BJ (cell line): ENCODE results near the gene WIPF2. TPM values are rescaled to one million over a fixed set of nuclear protein-coding genes. Genes with fewer than 3 reads are reported as not detected.

Source experiments
- CTCF ChIA-PET: fragments of 350-600 bp; formaldehyde crosslinking; extraction: SDS; loops from one replicate; lab custom pipeline; 2021; ENCODE audit warnings: antibody characterized with exemption, inconsistent platforms; lab: Yijun Ruan, JAX
- POLR2A ChIA-PET: fragments of 300-600 bp; sonication (Branson Sonifier 250); formaldehyde crosslinking; extraction: SDS; loops from one replicate; lab custom pipeline; 2021; ENCODE audit warnings: antibody characterized with exemption; lab: Charles Lee
- DNase-seq: peaks from one replicate; pipeline ENCODE4 v3.0.0-alpha.2; 2011; ENCODE audit warnings: low read depth
- H3K27me3 ChIP-seq: 2 replicates; pipeline ENCODE4 v1.6.0; 2011; ENCODE audit warnings: low read length; ENCODE audit not compliant: control insufficient read depth, insufficient read depth
- H3K36me3 ChIP-seq: 2 replicates; pipeline ENCODE4 v1.5.1; 2011; ENCODE audit warnings: low read length; ENCODE audit not compliant: control insufficient read depth, insufficient read depth
- H3K4me3 ChIP-seq: 2 replicates; pipeline ENCODE4 v1.5.1; 2011; ENCODE audit warnings: low read depth, mild to moderate bottlenecking, control low read depth, low read length
- polyA plus RNA-seq: library from polyadenylated mRNA; depleted of rRNA; stranded (reverse); fragments of >200 nt; gene quantifications from 2 replicates; pipeline ENCODE4 v1.2.3, GENCODE V29; 2011
- TF ChIP-seq, protein P1 (sequence below): IDR thresholded peaks from 2 replicates; pipeline ENCODE4 v1.5.1; 2011; ENCODE audit warnings: low read depth, mild to moderate bottlenecking, control low read depth, inconsistent platforms, low read length, moderate library complexity; ENCODE audit not compliant: insufficient read depth

The WIPF2 gene
- polyA plus RNA-seq, 1 experiment = 8.1 TPM

DNA sequence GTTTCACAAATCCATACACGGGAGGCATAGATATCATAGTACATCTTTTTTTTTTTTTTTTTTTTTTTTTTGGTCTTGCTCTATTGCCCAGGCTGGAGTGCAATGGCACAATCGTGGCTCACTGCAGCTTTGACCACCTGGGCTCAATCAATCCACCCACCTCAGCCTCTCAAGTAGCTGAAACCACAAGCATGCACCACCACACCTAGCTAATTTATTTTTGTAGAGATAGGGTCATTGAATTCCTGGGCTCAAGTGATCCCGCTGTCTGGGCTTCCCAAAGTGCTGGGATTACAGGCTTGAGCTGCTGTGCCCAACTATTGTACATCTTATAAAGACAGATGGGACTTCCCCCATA lies 45.3 kb upstream of the WIPF2 start:
- CTCF ChIA-PET = interaction anchor here (2.3 to 4.7 kb wide), 3 partner anchors 18 to 117 kb away, joined by 6 to 18 read pairs (median 16); no protein-coding TSS in a partner anchor
- H3K36me3 ChIP-seq = peaks cover 21% of the 10 kb centered on the region
- H3K27me3 ChIP-seq = no peaks in the 10 kb centered on the region
- DNase-seq = no peak
- TF ChIP-seq, protein P1, sequence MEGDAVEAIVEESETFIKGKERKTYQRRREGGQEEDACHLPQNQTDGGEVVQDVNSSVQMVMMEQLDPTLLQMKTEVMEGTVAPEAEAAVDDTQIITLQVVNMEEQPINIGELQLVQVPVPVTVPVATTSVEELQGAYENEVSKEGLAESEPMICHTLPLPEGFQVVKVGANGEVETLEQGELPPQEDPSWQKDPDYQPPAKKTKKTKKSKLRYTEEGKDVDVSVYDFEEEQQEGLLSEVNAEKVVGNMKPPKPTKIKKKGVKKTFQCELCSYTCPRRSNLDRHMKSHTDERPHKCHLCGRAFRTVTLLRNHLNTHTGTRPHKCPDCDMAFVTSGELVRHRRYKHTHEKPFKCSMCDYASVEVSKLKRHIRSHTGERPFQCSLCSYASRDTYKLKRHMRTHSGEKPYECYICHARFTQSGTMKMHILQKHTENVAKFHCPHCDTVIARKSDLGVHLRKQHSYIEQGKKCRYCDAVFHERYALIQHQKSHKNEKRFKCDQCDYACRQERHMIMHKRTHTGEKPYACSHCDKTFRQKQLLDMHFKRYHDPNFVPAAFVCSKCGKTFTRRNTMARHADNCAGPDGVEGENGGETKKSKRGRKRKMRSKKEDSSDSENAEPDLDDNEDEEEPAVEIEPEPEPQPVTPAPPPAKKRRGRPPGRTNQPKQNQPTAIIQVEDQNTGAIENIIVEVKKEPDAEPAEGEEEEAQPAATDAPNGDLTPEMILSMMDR = no peak
- H3K4me3 ChIP-seq = no peak overlapping the region
- POLR2A ChIA-PET = no interaction called here

GRCh38 chr17:40174514-40174913 lies 44.6 kb upstream of the WIPF2 start:
- H3K4me3 ChIP-seq = no peak overlapping the region
- no peak for DNase-seq
- TF ChIP-seq, protein P1 = no peak
- ChIA-PET POLR2A (no interaction called here), CTCF (interaction anchor here (0.6 to 4.7 kb wide), 7 partner anchors 17 to 140 kb away, joined by 3 to 18 read pairs (median 6); no protein-coding TSS in a partner anchor)
- H3K27me3 ChIP-seq = no peaks in the 10 kb centered on the region
- H3K36me3 ChIP-seq = peaks cover 19% of the 10 kb centered on the region

DNA sequence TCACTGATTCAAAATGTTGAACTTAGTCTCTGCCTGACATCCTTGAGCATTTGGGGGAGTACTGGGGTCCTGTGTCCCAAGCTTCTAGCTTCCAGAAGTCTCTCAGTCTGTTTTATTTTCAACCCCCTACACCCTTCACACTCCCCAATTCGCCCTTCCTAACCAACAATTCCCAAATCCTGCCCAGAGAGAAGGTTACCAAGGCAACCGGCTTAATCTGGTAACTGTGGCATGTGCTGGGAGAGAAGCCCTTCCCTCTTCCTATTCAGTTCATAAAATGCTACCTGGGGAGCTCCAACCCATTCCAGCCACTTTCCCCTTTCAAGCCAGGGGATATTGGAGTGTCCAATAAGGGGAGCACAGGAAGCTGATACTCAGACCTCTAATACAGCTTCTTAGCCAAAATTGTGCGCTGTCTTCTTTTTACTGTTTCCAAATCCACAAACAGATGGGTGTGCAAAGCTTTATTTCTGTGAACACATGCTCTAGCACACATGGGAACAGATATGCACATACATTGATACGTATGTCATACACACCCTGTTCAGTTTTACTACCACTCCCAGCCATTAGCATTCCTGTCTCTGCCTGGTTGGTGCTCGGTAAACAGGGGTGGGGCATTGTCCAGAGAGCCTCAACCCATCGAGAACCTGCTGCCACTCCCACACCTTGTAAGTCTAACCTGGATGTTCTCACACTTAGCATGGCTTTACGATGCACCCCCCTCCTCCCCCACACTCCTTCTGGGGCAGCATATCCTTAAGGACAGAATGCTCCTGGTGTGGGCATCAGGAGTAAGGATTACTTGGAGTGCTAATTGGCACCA lies 43.0 kb upstream of the WIPF2 start:
- TF ChIP-seq, protein P1 = no peak
- CTCF ChIA-PET = interaction anchor here (0.6 to 5.5 kb wide), 6 partner anchors 8 to 385 kb away, joined by 3 to 35 read pairs (median 11); no protein-coding TSS in a partner anchor
- DNase-seq = no peak
- Histone ChIP-seq H3K4me3 (no peak overlapping the region), H3K36me3 (peaks cover 14% of the 10 kb centered on the region), H3K27me3 (no peaks in the 10 kb centered on the region)
- POLR2A ChIA-PET = interaction anchor here (0.6 kb wide), 1 partner anchor 198 kb away, joined by 3 read pairs; no protein-coding TSS in a partner anchor

- TF ChIP-seq, protein P1 = no peak
- CTCF ChIA-PET = interaction anchor here (0.5 to 5.5 kb wide), 5 partner anchors 8 to 385 kb away, joined by 3 to 35 read pairs (median 4); no protein-coding TSS in a partner anchor
Measured at GRCh38 chr17:40176754-40177110, 42.4 kb upstream of the WIPF2 start.

DNA sequence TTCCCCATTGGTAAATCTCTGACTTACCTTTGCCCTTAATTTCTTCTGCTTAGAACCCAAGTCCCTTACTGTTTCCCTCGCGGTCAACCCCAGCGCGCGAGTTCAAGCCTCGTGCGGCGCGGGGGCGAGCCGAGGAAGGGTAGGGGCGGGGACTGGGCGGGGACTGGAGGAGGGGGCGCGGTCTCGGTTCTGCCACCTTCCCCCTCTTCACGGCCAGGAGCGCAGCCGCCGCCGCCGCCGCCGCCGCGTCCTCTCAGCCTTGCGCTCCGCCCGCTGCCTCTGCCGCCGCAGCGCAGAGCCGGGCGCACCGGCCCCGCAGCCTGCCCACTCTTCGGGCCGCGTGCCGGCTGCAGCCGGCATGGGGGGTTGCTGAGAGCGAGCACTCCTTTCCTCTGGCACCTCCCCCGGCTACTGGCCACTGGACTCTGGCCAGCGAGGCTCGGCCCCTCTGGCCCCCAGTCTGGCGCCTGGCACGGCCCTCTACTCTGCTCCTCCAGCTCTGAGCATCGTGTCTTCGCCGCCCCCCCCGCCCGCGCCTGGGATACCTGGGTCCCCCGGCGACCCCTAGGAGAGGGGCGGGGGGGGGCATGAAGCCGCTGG lies 41.7 kb upstream of the WIPF2 start, which contains the start of gene RAPGEFL1:
Gene RAPGEFL1 (plus strand): TSS at position 196 of the 600 bp plus-strand sequence. CDS start 392 bp downstream, at position 588.
- POLR2A ChIA-PET = no interaction called here
- peaks cover 7% of the 10 kb centered on the region for H3K36me3 ChIP-seq
- no peaks in the 10 kb centered on the region for H3K27me3 ChIP-seq
- CTCF ChIA-PET = interaction anchor here (0.5 to 5.5 kb wide), 3 partner anchors 9 to 64 kb away, joined by 3 to 35 read pairs (median 12); no protein-coding TSS in a partner anchor
- no peak for DNase-seq
- H3K4me3 ChIP-seq = peak within 1 kb of the TSS; percentile 45
- TF ChIP-seq, protein P1 = no peak

More at GRCh38 chr17:40176754-40177110, 42.4 kb upstream of the WIPF2 start:
- no peak for DNase-seq
- Histone ChIP-seq H3K36me3 (peaks cover 9% of the 10 kb centered on the region), H3K27me3 (no peaks in the 10 kb centered on the region), H3K4me3 (no peak overlapping the region)
- POLR2A ChIA-PET = interaction anchor here (0.6 kb wide), 1 partner anchor 198 kb away, joined by 3 read pairs; no protein-coding TSS in a partner anchor
